DOHH2 (cell line): ENCODE results near the gene DOLK.
"Not testable (repeated sequence)": the region's sequence is repeated elsewhere in the genome, so short reads cannot be mapped to it uniquely, and the experiment has no call there.

ENCODE experiments used
- H3F3A ChIP-seq: fragments of 200-600 bp; sonication (generic), shearing (Covaris generic); 2 replicates; pipeline ENCODE4 v1.6.0; 2016; ENCODE audit warnings: antibody characterized with exemption, mild to moderate bottlenecking; ENCODE audit not compliant: control insufficient read depth, insufficient read depth
- H3K27ac ChIP-seq: fragments of 200-600 bp; sonication (generic); 2 replicates; pipeline ENCODE4 v1.5.1; 2014; ENCODE audit warnings: low read depth, mild to moderate bottlenecking, low read length, moderate library complexity
- H3K27me3 ChIP-seq: fragments of 200-600 bp; sonication (generic); 2 replicates; pipeline ENCODE4 v1.6.1; 2014; ENCODE audit warnings: mild to moderate bottlenecking, low read length, mixed read lengths; ENCODE audit not compliant: control insufficient read depth
- H3K36me3 ChIP-seq: fragments of 200-600 bp; sonication (generic); 2 replicates; pipeline ENCODE4 v1.6.1; 2014; ENCODE audit warnings: mild to moderate bottlenecking, low read length, moderate library complexity, mixed read lengths; ENCODE audit not compliant: control insufficient read depth
- H3K4me1 ChIP-seq: fragments of 200-600 bp; sonication (generic); 2 replicates; pipeline ENCODE4 v1.6.1; 2014; ENCODE audit warnings: mild to moderate bottlenecking, low read length, mixed read lengths; ENCODE audit not compliant: control insufficient read depth
- H3K4me2 ChIP-seq: fragments of 200-600 bp; sonication (generic); 2 replicates; pipeline ENCODE4 v1.6.0; 2014; ENCODE audit warnings: mild to moderate bottlenecking, low read length, moderate library complexity
- H3K4me3 ChIP-seq: fragments of 200-600 bp; sonication (generic); 2 replicates; pipeline ENCODE4 v1.5.1; 2014; ENCODE audit warnings: mild to moderate bottlenecking, low read length, mixed read lengths
- H3K79me2 ChIP-seq: fragments of 200-600 bp; sonication (generic); 2 replicates; pipeline ENCODE4 v1.6.1; 2014; ENCODE audit warnings: mild to moderate bottlenecking, low read length, mixed read lengths; ENCODE audit not compliant: control insufficient read depth
- H3K9me2 ChIP-seq: fragments of 200-600 bp; sonication (generic); replicated peaks from 2 replicates; pipeline ENCODE4 v1.6.1; 2014; ENCODE audit warnings: mild to moderate bottlenecking, low read length, mixed read lengths; ENCODE audit not compliant: control insufficient read depth
- H3K9me3 ChIP-seq: fragments of 200-600 bp; sonication (generic); 2 replicates; pipeline ENCODE4 v1.6.1; 2014; ENCODE audit warnings: antibody characterized with exemption, low read length, mixed read lengths; ENCODE audit not compliant: control insufficient read depth, insufficient read depth
- H4K20me1 ChIP-seq: fragments of 200-600 bp; sonication (generic); 2 replicates; pipeline ENCODE4 v1.6.0; 2014; ENCODE audit warnings: low read depth, mild to moderate bottlenecking, antibody characterized with exemption, low read length, moderate library complexity; ENCODE audit not compliant: control insufficient read depth, insufficient read depth
- EZH2phosphoT487 ChIP-seq: fragments of 200-600 bp; sonication (generic); IDR thresholded peaks from 2 replicates; pipeline ENCODE4 v1.6.1; 2017; ENCODE audit warnings: borderline replicate concordance, mild to moderate bottlenecking, antibody characterized with exemption, low read length, moderate library complexity, mixed read lengths
- TF ChIP-seq, protein P1 (sequence below): fragments of 200-600 bp; sonication (generic); IDR thresholded peaks from one replicate; pipeline ENCODE4 v1.5.1; 2014; ENCODE audit warnings: antibody characterized with exemption, mild to moderate bottlenecking, low read depth, low read length; ENCODE audit not compliant: poor library complexity, severe bottlenecking

Gene DOLK

DNA sequence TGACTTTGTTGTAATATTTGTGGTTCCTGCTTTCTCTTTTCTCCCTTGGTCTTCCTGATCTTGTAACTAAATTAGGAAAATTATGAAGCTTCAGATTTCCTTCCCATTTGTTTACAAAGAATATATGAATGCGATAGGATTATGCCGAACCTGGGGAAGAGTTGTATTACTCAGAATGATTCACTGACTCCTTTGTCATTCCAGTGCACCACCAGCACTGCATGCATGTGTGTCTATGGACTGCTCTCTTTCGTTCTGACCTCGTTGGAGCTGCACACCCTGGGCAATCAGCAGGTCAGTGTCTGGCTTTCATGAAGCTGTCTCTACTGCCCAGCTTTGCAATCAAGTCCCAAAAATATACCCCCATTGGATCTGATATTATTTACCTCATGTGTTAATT, 25.6 kb upstream of the DOLK start:
- no peaks in the 10 kb centered on the region for H3K9me3 ChIP-seq
- no peaks in the 10 kb centered on the region for H3K27me3 ChIP-seq
- no peak overlapping the region for H3K4me3 ChIP-seq
- TF ChIP-seq, protein P1, sequence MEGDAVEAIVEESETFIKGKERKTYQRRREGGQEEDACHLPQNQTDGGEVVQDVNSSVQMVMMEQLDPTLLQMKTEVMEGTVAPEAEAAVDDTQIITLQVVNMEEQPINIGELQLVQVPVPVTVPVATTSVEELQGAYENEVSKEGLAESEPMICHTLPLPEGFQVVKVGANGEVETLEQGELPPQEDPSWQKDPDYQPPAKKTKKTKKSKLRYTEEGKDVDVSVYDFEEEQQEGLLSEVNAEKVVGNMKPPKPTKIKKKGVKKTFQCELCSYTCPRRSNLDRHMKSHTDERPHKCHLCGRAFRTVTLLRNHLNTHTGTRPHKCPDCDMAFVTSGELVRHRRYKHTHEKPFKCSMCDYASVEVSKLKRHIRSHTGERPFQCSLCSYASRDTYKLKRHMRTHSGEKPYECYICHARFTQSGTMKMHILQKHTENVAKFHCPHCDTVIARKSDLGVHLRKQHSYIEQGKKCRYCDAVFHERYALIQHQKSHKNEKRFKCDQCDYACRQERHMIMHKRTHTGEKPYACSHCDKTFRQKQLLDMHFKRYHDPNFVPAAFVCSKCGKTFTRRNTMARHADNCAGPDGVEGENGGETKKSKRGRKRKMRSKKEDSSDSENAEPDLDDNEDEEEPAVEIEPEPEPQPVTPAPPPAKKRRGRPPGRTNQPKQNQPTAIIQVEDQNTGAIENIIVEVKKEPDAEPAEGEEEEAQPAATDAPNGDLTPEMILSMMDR: no peak
- TF ChIP-seq EZH2phosphoT487: no peak
- no peaks in the 10 kb centered on the region for H4K20me1 ChIP-seq
- H3K79me2 ChIP-seq: no peaks in the 10 kb centered on the region
- H3K36me3 ChIP-seq: peaks cover 92% of the 10 kb centered on the region
- H3K27ac ChIP-seq: no peak overlapping the region
- H3K4me1 ChIP-seq: no peaks in the 10 kb centered on the region
- H3K9me2 ChIP-seq: no peaks in the 10 kb centered on the region
- no peaks in the 10 kb centered on the region for H3F3A ChIP-seq
- H3K4me2 ChIP-seq: no peak overlapping the region

- Histone ChIP-seq H3K4me3 (no peak overlapping the region), H3K4me1 (no peaks in the 10 kb centered on the region; the same call in 1 of the 2 replicates), H3K79me2 (peaks cover 2% of the 10 kb centered on the region; the same call in 1 of the 2 replicates), H3K9me2 (no peaks in the 10 kb centered on the region), H4K20me1 (no peaks in the 10 kb centered on the region), H3F3A (no peaks in the 10 kb centered on the region), H3K27me3 (no peaks in the 10 kb centered on the region), H3K4me2 (no peak overlapping the region), H3K9me3 (no peaks in the 10 kb centered on the region), H3K36me3 (peaks cover 85% of the 10 kb centered on the region), H3K27ac (no peak overlapping the region)
- TF ChIP-seq, protein P1: no peak
- TF ChIP-seq EZH2phosphoT487: no peak
These were observed 22.1 kb upstream of the DOLK start for GRCh38 chr9:128969491-128969890.

DNA sequence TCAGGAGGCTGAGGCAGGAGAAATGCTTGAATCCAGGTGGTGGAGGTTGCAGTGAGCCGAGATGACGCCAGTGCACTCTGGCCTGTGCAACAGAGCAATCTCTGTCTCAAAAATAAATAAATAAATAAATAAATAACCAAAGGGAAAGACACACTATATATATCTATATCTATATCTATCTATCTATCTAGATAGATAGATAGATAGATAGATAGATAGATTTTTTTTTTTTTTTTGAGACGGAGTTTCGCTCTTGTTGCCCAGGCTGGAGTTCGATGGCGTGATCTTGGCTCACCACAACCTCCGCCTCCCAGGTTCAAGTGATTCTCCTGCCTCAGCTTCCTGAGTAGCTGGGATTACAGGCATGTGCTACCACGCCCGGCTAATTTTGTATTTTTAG, 14.0 kb upstream of the DOLK start:
- H3K36me3 ChIP-seq: peaks cover 80% of the 10 kb centered on the region
- not testable (repeated sequence) for H3K9me3 ChIP-seq

DNA sequence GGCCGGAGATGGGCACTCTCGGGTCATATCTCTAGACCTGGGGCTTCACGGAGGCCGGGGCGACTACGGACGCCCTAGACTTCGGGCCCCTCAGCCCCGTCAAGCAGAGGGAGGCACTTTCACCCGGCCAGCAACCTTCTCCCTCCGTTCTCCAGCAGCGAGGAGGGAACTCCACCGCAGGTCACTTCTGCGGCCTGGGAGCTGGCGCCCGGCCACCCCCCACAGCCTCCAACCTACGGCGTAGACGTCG, 201 bp downstream of the DOLK start:
- peaks cover 14% of the 10 kb centered on the region for H3K4me1 ChIP-seq
- peak overlapping the region; percentile 57; the same call in 1 of the 2 replicates for H3K27ac ChIP-seq
- peaks cover 49% of the 10 kb centered on the region for H3K79me2 ChIP-seq

More for the DNA sequence above, 14.0 kb upstream of the DOLK start:
- H3K4me2 ChIP-seq, H3F3A ChIP-seq, H3K79me2 ChIP-seq, H3K27me3 ChIP-seq, H4K20me1 ChIP-seq, H3K9me2 ChIP-seq, H3K4me3 ChIP-seq, H3K27ac ChIP-seq: not testable (repeated sequence)
- H3K4me1 ChIP-seq: peaks cover 18% of the 10 kb centered on the region

More for the DNA sequence above, 201 bp downstream of the DOLK start:
- Histone ChIP-seq H3K4me3 (peak overlapping the region; percentile 93), H3K27me3 (no peaks in the 10 kb centered on the region), H3K4me2 (peak overlapping the region; percentile 83), H4K20me1 (no peaks in the 10 kb centered on the region), H3K9me3 (no peaks in the 10 kb centered on the region), H3F3A (no peaks in the 10 kb centered on the region; the same call in 1 of the 2 replicates), H3K36me3 (peaks cover 31% of the 10 kb centered on the region), H3K9me2 (no peaks in the 10 kb centered on the region)
- TF ChIP-seq EZH2phosphoT487: no peak
- TF ChIP-seq, protein P1: no peak
